OCI-LY1 (cell line): ENCODE measurements around the gene WDPCP.

Experiments
- EZH2 ChIP-seq: fragments of 200-600 bp; sonication (generic), shearing (Covaris generic); IDR thresholded peaks from 2 replicates; pipeline ENCODE4 v1.8.0; 2017; ENCODE audit warnings: borderline replicate concordance, mixed run types, mild to moderate bottlenecking, antibody characterized with exemption, low read length, moderate library complexity, mixed read lengths
- TF ChIP-seq, protein P1 (sequence below): fragments of 200-600 bp; sonication (generic), shearing (Covaris generic); IDR thresholded peaks from 2 replicates; pipeline ENCODE4 v1.5.1; 2017; ENCODE audit warnings: mild to moderate bottlenecking, antibody characterized with exemption, low read length, moderate library complexity, mixed read lengths

- no peak for TF ChIP-seq EZH2
- TF ChIP-seq, protein P1, sequence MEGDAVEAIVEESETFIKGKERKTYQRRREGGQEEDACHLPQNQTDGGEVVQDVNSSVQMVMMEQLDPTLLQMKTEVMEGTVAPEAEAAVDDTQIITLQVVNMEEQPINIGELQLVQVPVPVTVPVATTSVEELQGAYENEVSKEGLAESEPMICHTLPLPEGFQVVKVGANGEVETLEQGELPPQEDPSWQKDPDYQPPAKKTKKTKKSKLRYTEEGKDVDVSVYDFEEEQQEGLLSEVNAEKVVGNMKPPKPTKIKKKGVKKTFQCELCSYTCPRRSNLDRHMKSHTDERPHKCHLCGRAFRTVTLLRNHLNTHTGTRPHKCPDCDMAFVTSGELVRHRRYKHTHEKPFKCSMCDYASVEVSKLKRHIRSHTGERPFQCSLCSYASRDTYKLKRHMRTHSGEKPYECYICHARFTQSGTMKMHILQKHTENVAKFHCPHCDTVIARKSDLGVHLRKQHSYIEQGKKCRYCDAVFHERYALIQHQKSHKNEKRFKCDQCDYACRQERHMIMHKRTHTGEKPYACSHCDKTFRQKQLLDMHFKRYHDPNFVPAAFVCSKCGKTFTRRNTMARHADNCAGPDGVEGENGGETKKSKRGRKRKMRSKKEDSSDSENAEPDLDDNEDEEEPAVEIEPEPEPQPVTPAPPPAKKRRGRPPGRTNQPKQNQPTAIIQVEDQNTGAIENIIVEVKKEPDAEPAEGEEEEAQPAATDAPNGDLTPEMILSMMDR = no peak
Measured at GRCh38 chr2:63596401-63596883, 8.2 kb upstream of the WDPCP start.
